Heart right ventricle (tissue), 16 donors: Measurements from ENCODE around the gene FASN. TPM values are rescaled to one million over a fixed set of nuclear protein-coding genes. Genes with fewer than 3 reads are reported as not detected.
A peak's percentile ranks its signal among the peaks of the same experiment; 100 is the strongest.

Source experiments
- ATAC-seq, 8 donors: fragments of 200-7000 bp; cut with Tn5 transposase; one replicate each; pipeline ENCODE4 v1.9.1; 2020; ENCODE audit warnings: mild to moderate bottlenecking in 8 of 8, moderate library complexity in 8 of 8, moderate number of reproducible peaks in 1 of 8
- DNase-seq, 2 donors: peaks; one replicate each; pipeline ENCODE4 v3.0.0-alpha.2; 2020
- H3K27ac ChIP-seq, 10 donors: fragments of 200-600 bp; sonication (generic) in 2 of 10; one replicate each; pipeline versions ENCODE4 v1.5.0 to v1.8.0; 2020 to 2022; ENCODE audit warnings: mild to moderate bottlenecking in 3 of 10
- H3K27me3 ChIP-seq, 7 donors: fragments of 200-600 bp; one replicate each; pipeline ENCODE4 v1.8.0; 2021 to 2022; ENCODE audit warnings: mild to moderate bottlenecking in 2 of 7
- H3K36me3 ChIP-seq, 9 donors: fragments of 200-600 bp; sonication (generic) in 1 of 9; one replicate each; pipeline versions ENCODE4 v1.5.0 to v1.8.0; 2020 to 2022; ENCODE audit warnings: mild to moderate bottlenecking in 2 of 9
- H3K4me1 ChIP-seq, 9 donors: fragments of 200-600 bp; sonication (generic) in 1 of 9; one replicate each; pipeline versions ENCODE4 v1.5.0 to v1.8.0; 2020 to 2022; ENCODE audit warnings: mild to moderate bottlenecking in 4 of 9
- H3K4me3 ChIP-seq, 10 donors: fragments of 200-600 bp; sonication (generic) in 2 of 10; one replicate each; pipeline versions ENCODE4 v1.5.0 to v1.8.0; 2020 to 2022; ENCODE audit warnings: mild to moderate bottlenecking in 7 of 10, moderate library complexity in 2 of 10
- H3K9me3 ChIP-seq, 11 donors: fragments of 200-600 bp in 10 of 11; sonication (generic) in 2 of 11; one replicate each; pipeline versions ENCODE4 v1.5.0 to v1.8.0; 2013 to 2022; ENCODE audit warnings: mild to moderate bottlenecking in 2 of 11, control low read depth in 1 of 11, moderate library complexity in 1 of 11
- WGBS, 2 donors: extraction: QIAGEN DNeasy Blood & Tissue Kit; methylation state at CpG; one replicate each; pipeline ENCODE4 v1.1.7; 2013; ENCODE audit warnings: inconsistent platforms in 1 of 2; 5-methylcytosine and 5-hydroxymethylcytosine counted together
- intact Hi-C, 10 donors: fragments of 100-400 bp; cut with DNase I; formaldehyde crosslinking; loops; one replicate each; pipeline versions ENCODE4 v1.11.1 to v1.14.2; 2022
- polyA plus RNA-seq, 2 donors: library from polyadenylated mRNA; stranded (reverse); fragments of 200-250 nt; gene quantifications; one replicate each; pipeline ENCODE4 v1.2.3, GENCODE V29; 2013
- total RNA-seq, 10 donors: library from RNA; stranded (reverse); fragmentation: NEBNext Ultra II Directional in 3 of 10; extraction: Animal tissue kit (Norgen Biotek cat#: 25700) in 3 of 10; gene quantifications; one replicate each; pipeline versions ENCODE4 v1.2.1 to v1.2.4, GENCODE V29; 2021 to 2023
- TF ChIP-seq, protein P1 (sequence below), 9 donors: fragments of 200-600 bp; sonication (generic) in 2 of 9; IDR thresholded peaks; one replicate each; pipeline versions ENCODE4 v1.5.0 to v1.8.0; 2021 to 2022; ENCODE audit warnings: antibody characterized with exemption in 9 of 9, mild to moderate bottlenecking in 5 of 9, moderate library complexity in 1 of 9
- donor health status: Arrhythmogenic right ventricular cardiomyopathy.
- donor health status: ischemic (EF 13 %, LVEDD 7.1; RV severe dilation, severe dysfunction).
- donor health status: healthy with polysubstance abuse.
- donor health status: DM: no; HTN: yes; CAD: no.
- donor health status: DM: no; HTN: no; CAD: no.
- donor health status: ischemic (EF 25% LVEDD 6.9; RV normal size, moderate dysfunction).
- donor health status: ischemic (EF 25% LVEDD 5.7; RV mildly dilated, moderate dysfunction).
- donor health status: healthy.
- donor health status: DM: yes; HTN: yes; CAD: no.
- donor health status: Ischemic cardiomyopathy.
- donor health status: ischemic (EF 35%, LVEDD 5.7; RV mildly dilated, moderate dysfunction).
- donor health status: nonischemic (EF 11% LVEDD 7.7; RV severe dilation, severe dysfunction).
- donor health status: DM: yes; HTN: yes; CAD: no.
- donor health status: PGD.
- donor health status: ischemic (EF 29% LVEDD 5.4; RV normal size, mild dysfunction).
- donor health status: nonischemic (EF 23%, LVEDD 6.1; RV moderate dilation, normal function).

The FASN gene
- total and polyA plus RNA-seq, 12 donors = 9.0 to 62.4 (median 20.4) TPM

DNA sequence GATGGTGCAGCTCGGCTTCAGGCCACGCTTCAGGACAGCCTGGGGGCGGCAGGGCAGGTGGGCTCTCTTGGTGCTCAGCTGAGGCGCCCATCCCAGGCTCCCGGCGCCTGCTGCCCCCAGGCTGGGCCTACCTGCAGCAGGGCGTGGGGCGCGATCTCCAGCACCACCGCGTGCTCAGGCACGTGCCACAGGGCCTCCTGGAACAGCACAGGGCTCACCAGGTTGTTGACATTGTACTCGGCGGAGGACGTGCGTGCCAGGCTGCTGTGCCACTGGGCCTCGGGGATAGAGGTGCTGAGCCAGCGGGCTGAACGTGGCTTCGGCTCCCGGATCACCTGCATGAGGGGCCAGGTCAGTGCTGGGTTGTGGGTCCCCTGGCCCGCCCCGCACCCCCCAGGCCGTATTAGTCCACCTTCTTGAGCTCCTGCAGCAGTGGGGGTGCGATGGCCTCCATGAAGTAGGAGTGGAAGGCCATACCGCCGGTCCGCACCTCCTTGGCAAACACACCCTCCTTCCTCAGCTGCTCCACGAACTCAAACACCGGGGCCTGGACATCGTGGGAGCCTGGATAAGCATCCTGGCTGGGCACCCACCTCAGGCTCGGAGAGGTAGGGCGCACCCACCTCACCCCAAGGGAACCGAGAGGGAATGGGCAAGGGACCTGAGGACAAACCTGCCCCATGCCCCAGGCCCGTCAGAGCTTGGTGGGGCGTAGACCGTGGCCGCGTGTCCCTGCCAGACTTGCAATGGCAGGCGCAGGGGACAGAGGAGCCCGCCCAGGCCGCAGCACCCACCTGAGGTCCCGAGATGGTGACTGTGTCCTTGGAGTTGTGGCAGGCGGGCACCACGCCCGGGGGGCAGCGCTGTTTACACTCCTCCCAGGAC is 9.0 kb downstream of the FASN start:
- no peak overlapping the region for H3K4me3 ChIP-seq
- 95 to 96% methylated on average over 47 of the region's 47 CpGs for WGBS, 2 donors
- H3K27me3 ChIP-seq = no peaks in the 10 kb centered on the region
- H3K4me1 ChIP-seq = no peaks in the 10 kb centered on the region
- intact Hi-C loops = no loop called here
- no peaks in the 10 kb centered on the region for H3K9me3 ChIP-seq
- no peak overlapping the region for H3K27ac ChIP-seq
- DNase-seq (no peak), ATAC-seq (no peak)
- H3K36me3 ChIP-seq = peaks cover 5 to 100% (median 75%) of the 10 kb centered on the region in 9 donors
- TF ChIP-seq, protein P1, sequence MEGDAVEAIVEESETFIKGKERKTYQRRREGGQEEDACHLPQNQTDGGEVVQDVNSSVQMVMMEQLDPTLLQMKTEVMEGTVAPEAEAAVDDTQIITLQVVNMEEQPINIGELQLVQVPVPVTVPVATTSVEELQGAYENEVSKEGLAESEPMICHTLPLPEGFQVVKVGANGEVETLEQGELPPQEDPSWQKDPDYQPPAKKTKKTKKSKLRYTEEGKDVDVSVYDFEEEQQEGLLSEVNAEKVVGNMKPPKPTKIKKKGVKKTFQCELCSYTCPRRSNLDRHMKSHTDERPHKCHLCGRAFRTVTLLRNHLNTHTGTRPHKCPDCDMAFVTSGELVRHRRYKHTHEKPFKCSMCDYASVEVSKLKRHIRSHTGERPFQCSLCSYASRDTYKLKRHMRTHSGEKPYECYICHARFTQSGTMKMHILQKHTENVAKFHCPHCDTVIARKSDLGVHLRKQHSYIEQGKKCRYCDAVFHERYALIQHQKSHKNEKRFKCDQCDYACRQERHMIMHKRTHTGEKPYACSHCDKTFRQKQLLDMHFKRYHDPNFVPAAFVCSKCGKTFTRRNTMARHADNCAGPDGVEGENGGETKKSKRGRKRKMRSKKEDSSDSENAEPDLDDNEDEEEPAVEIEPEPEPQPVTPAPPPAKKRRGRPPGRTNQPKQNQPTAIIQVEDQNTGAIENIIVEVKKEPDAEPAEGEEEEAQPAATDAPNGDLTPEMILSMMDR (IDR thresholded peaks at IDR 0.05) = no peak

DNA sequence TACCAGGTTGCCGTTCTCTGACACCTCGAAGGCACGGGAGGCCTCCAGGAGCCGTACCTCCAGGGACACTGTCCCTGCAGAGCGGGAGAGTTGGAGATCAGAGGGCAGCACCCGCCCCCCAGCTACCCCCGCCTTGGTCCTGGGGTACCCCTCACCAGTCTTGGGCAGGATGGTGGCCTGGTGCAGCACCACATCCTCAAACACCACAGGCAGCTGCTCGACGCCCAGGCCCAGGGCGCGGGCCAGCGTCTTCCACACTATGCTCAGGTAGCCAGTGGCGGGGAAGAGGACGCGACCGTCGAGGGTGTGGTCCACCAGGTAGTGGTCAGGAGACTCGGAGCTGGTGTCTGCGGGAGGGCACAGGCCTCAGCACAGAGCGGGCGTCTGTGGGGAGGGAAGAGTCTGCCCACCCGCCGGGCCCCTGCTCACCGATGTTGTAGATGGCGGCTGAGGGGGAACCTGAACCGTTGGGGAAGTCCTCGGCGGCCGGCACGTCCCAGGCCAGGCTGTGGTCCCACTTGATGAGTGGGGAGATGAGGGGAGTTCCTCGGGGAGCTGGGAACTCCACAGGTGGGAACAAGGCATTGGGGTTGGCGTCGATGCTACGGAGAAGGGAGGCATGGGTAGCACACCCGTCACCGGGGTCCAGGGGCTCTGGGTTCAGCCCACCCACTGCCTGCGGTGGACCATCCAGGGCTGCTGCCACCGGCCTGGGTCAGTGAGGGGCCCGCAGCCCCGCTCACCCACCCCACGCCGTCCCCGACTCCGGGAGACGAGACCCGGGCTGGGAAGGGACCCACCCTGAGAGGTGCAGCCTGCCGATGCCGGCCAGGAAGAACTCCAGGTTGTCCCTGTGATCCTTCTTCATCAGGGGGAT is 9.8 kb downstream of the FASN start:
- Histone ChIP-seq H3K27me3 (no peaks in the 10 kb centered on the region), H3K9me3 (no peaks in the 10 kb centered on the region), H3K36me3 (peaks cover 3 to 100% (median 75%) of the 10 kb centered on the region in 9 donors), H3K4me3 (no peak overlapping the region), H3K27ac (no peak overlapping the region), H3K4me1 (no peaks in the 10 kb centered on the region)
- TF ChIP-seq, protein P1 (IDR thresholded peaks at IDR 0.05) = no peak
- intact Hi-C loops = no loop called here
- 95 to 97% methylated on average over 45 to 48 of the region's 48 CpGs for WGBS, 2 donors
- ATAC-seq = no peak
- DNase-seq = peak in 1 of 2 donors; percentile 10

DNA sequence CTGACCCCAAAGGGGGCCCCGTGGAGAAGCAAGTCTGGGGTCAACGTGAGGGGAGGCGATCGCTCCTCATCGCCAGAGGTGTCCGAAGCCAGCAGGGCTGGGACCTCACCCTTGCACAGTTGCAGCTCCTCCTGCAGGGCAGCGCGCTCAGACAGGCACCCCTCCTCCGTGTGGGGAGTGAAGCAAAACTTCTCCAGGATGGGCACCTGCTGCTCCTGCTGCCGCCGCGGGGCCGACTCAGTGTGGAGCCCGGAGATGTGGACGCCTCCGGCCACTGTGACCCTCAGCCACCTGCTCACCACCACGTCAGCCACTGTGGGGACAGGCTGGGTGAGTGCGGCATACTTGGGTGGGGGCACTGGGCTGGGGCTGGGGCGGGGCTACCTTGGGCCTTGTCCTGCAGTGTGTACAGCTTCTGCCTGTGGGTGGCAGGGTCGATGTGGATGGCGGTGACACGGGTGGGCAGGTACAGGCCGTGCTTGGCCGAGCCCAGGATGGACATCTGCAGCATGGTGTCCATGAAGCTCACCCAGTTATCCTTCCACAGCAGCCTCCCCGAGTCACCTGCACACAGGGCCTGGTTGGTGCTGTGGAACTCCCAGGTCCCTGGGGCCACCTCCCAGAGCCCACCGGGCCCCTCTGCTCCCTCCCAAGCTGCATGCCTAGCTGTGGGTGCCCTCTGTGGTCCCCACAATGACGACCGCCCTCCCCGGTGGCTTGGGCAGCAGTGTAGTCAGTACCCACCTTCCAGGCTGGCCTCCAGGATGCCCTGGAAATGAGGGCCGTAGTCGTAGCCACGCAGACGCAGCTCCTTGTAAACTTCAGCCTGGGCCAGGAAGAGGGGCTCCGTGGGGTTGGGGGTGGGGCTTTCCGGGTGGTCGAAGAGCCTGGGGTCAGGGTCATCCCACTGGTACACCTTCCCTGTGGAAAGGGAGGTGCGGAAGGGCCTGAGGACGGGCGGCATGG is 10.8 kb downstream of the FASN start:
- Histone ChIP-seq H3K4me3 (no peak overlapping the region), H3K36me3 (peaks cover 0 to 100% (median 75%) of the 10 kb centered on the region in 9 donors), H3K27ac (no peak overlapping the region), H3K4me1 (no peaks in the 10 kb centered on the region), H3K27me3 (no peaks in the 10 kb centered on the region), H3K9me3 (no peaks in the 10 kb centered on the region)
- intact Hi-C loops = no loop called here
- WGBS, 2 donors = 92 to 93% methylated on average over 39 of the region's 39 CpGs
- DNase-seq (peak in 1 of 2 donors; percentile 16), ATAC-seq (no peak)
- TF ChIP-seq, protein P1 (IDR thresholded peaks at IDR 0.05) = no peak
